Skeletal muscle tissue (tissue), 4 donors: Measurements from ENCODE around the gene FKBP8. TPM values are rescaled to one million over a fixed set of nuclear protein-coding genes. Genes with fewer than 3 reads are reported as not detected.
"Not testable (repeated sequence)": the region's sequence is repeated elsewhere in the genome, so short reads cannot be mapped to it uniquely, and the experiment has no call there.

Experiments
- H3K27ac ChIP-seq: one replicate; pipeline ENCODE4 v1.7.0; 2013; ENCODE audit warnings: mild to moderate bottlenecking, low read depth, low read length, inconsistent platforms
- H3K27me3 ChIP-seq, 3 donors: one replicate each; pipeline ENCODE4 v1.7.0; 2013; ENCODE audit warnings: low read length in 3 of 3; ENCODE audit not compliant: control insufficient read depth in 3 of 3, insufficient read depth in 3 of 3
- H3K36me3 ChIP-seq, 3 donors: one replicate each; pipeline ENCODE4 v1.7.0; 2013; ENCODE audit warnings: low read length in 3 of 3; ENCODE audit not compliant: control insufficient read depth in 3 of 3, insufficient read depth in 3 of 3
- H3K4me1 ChIP-seq, 3 donors: one replicate each; pipeline ENCODE4 v1.7.0; 2013; ENCODE audit warnings: low read length in 3 of 3, mild to moderate bottlenecking in 3 of 3; ENCODE audit not compliant: control insufficient read depth in 3 of 3, insufficient read depth in 3 of 3
- H3K4me3 ChIP-seq, 3 donors: one replicate each; pipeline ENCODE4 v1.7.0; 2013; ENCODE audit warnings: low read length in 3 of 3
- H3K9ac ChIP-seq, 3 donors: one replicate each; pipeline ENCODE4 v1.7.0; 2013; ENCODE audit warnings: low read length in 3 of 3, mild to moderate bottlenecking in 3 of 3, moderate library complexity in 2 of 3, low read depth in 1 of 3
- H3K9me3 ChIP-seq, 3 donors: one replicate each; pipeline ENCODE4 v1.7.0; 2013; ENCODE audit warnings: low read length in 3 of 3; ENCODE audit not compliant: control insufficient read depth in 3 of 3
- total RNA-seq: library from RNA; depleted of rRNA; stranded (reverse); fragments of >200 nt; gene quantifications from one replicate; pipeline ENCODE4 v1.2.3, GENCODE V29; 2014
- donor health status: Osteomylitis.

Gene FKBP8
- total RNA-seq, 1 donor from 2014 or later = 116 TPM

DNA sequence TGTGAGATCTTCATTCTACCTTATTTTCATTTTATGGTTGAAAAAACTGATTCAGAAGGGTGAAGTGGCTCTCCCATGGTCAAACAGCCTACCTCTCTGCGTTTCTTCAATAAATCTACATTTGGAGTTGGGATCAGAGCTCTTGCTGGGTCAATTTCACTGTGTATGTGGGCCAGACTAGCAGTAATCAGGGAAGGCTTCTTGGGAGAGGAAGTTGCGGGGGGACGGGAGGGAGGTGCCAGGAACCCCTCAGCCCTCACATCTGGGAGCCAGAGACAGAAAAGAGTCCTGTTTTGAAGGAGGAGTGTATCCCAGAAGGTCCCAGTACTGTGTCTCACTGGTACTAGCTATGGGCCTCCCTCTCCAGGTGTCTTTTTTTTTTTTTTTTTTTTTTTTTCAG, 15.2 kb upstream of the FKBP8 start:
- Histone ChIP-seq H3K4me3 (peak overlapping the region; percentile 89 to 96 (median 94)), H3K9me3 (no peaks in the 10 kb centered on the region), H3K27ac (peak overlapping the region; percentile 91), H3K27me3 (no peaks in the 10 kb centered on the region), H3K4me1 (peaks cover 16 to 20% (median 19%) of the 10 kb centered on the region in 3 donors), H3K9ac (peak overlapping the region; percentile 91 to 94 (median 93)), H3K36me3 (peaks cover 4 to 7% (median 6%) of the 10 kb centered on the region in 3 donors)

DNA sequence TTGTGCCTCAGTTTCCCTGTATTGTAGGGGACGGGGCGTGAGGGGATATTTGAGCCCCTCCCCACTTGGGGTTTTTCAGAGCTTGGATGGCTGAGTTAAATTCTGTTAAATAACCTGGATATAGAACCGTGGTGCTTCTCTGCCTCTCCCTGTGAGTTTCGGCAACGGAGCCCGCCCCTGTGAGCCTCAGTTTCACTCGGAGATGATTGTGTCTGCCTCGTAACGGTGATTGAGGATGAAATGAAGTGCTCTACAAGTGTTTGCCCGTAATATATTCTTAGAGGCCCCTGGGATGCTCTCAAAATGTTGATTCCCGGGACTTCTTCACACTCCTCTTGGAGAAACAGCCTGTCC, 14.8 kb upstream of the FKBP8 start:
- Histone ChIP-seq H3K36me3 (peaks cover 2 to 4% (median 3%) of the 10 kb centered on the region in 3 donors), H3K4me1 (peaks cover 16 to 20% (median 19%) of the 10 kb centered on the region in 3 donors), H3K27me3 (no peaks in the 10 kb centered on the region), H3K9ac (peak overlapping the region; percentile 91 to 94 (median 93)), H3K9me3 (no peaks in the 10 kb centered on the region), H3K4me3 (peak overlapping the region; percentile 89 to 96 (median 94)), H3K27ac (peak overlapping the region; percentile 91)

DNA sequence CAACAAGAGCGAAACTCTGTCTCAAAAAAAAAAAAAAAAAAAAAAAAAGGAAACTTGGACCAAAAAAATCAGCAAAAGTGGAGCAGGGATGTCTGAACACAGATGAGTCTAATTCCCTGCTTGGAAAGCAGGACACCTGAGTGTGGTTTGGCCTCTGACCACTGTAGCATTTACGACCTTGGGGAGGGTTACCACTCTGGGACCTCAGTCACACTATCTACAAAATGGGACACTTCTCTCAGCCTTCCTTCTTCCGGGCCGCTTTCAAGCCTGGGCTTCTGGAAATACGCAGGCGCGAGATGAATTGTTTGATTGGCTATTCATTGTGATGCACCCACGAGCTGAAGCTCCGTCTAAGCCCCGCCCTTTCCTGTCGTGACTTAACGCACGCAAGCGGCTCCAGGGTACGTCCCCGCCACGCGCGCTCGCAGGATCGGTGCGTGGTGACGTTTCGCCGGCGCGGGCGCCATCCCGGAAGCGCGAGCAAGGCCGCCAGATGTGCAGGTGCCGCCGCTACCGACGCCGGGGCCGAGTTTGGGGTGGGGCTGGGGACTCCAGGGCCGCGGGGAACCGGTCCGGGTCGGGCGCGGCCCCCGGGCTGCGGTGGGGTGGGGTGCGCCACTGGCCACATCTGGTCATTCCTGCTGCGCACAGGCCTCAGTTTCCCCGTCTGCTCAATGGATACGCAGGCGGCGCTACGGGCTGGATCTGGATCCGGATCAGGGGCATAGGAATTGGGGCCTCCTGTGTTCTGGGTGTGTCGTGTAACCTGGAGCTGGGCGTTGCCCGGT, 14.2 kb upstream of the FKBP8 start, which contains the start of gene KXD1:
Gene KXD1 (plus strand): TSS at position 460 of the 791 bp plus-strand sequence. CDS start 4,187 bp downstream, outside the sequence.
- H3K9me3 ChIP-seq = no peaks in the 10 kb centered on the region
- H3K9ac ChIP-seq = peak within 1 kb of the TSS; percentile 91 to 94 (median 93)
- H3K27ac ChIP-seq = peak within 1 kb of the TSS; percentile 91
- peaks cover 16 to 20% (median 19%) of the 10 kb centered on the region in 3 donors for H3K4me1 ChIP-seq
- no peaks in the 10 kb centered on the region for H3K27me3 ChIP-seq
- peaks cover 0 to 1% (median 0%) of the 10 kb centered on the region in 3 donors for H3K36me3 ChIP-seq
- peak within 1 kb of the TSS; percentile 89 to 96 (median 94) for H3K4me3 ChIP-seq

DNA sequence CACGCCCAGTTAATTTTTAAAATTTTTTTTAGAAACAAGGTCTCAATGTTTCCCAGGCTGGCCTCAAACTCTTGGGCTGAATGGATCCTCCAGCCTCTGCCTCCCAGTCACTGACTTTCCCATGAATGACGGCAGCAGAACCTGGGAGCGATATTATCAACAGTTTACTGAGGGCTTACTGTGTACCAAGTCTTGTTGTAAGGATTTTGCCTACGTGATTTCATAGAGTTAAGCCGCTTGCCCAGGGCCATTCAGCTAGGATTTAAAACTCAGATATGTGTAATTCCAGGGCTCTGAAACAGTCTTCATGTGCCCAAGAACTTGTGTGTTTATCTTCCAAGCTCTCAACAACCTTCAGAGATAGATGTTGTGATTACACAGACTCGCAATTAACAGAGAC, 8.3 kb upstream of the FKBP8 start:
- no peaks in the 10 kb centered on the region for H3K27me3 ChIP-seq
- no peak overlapping the region for H3K9ac ChIP-seq

DNA sequence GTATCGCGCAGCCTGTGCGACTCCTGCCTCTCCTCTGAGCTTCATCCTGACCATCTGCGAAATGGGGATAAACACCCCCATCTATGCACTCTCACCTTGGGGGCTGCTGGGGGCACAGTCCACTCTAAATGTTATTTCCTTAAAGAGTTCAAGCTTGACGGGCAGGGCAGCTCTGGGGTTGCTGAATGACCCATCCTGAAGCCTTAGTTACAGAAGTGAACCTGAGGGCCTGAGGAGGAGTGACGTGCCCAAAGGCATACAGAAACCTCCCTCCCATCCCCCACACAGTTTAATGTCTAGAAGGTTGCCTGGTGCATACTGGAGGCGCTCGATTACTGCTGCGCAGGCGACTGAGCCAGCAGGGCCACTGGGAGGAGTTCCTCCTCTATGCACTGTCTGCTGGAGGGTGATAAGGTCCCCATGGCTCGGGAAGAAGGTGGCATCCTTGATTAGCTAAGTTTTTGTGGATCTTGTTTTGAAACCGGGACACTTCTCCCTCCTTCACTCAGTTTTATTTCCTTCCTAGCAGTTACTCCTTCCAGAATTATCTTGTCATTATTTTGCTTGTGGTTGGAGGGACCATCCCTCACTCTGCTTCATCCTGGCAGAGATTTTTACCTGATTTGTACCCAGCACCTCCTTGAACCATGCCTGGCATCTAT, 572 bp upstream of the FKBP8 start:
- no peaks in the 10 kb centered on the region for H3K27me3 ChIP-seq
- peaks cover 18 to 24% (median 21%) of the 10 kb centered on the region in 3 donors for H3K36me3 ChIP-seq
- H3K9me3 ChIP-seq = no peaks in the 10 kb centered on the region
- peaks cover 12 to 18% (median 14%) of the 10 kb centered on the region in 3 donors for H3K4me1 ChIP-seq
- peak overlapping the region; percentile 63 to 70 (median 66) for H3K4me3 ChIP-seq
- H3K9ac ChIP-seq = peak overlapping the region; percentile 45 to 68 (median 65)
- H3K27ac ChIP-seq = no peak overlapping the region

More for the DNA sequence above, 8.3 kb upstream of the FKBP8 start:
- H3K36me3 ChIP-seq = no peaks in the 10 kb centered on the region
- H3K4me1 ChIP-seq = no peaks in the 10 kb centered on the region
- H3K27ac ChIP-seq = no peak overlapping the region
- no peak overlapping the region for H3K4me3 ChIP-seq
- H3K9me3 ChIP-seq = no peaks in the 10 kb centered on the region

DNA sequence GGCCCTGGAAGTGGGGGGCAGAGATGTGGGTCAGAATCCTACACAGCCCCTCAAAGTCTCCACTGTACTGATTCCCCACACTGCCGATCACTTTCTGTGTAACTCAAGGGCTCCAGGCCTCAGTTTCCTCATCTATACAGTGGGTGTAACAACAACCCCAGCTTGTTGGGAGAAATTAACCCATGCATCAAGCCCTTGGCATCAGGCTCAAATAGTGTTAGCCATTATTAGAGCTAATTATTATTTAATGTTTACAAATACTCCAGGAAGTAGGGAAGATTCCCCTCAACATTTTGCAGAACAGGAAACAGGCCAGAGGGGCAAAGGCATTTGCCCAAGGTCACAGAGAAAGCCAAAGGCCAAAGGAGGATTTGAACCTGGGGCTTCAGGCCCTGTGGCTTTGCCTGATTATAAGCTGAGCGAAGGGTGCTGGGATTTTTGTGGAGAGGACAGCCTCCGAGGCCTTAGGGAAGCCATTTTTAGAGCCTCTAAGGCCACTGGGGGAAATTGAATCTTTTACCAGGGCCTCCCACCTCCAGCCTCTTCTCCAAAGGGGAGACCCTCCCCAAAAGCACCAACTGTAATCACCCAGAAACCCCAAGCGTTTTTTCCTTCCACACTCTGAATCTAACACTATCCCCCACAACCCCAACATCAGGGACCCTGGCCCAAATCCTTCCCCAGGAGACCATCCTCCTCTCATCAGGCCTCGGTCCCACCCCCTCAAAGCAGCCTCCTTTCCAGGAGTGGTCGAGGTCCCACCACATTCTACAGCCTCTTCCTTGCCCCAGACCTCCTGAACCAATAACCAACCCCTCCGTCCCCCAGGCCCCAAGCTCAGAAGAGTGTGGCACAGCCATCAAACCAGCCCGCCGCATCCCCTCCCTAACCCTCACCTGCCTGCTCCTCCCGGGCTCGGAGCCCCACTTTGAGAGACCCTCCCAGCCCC, 1.1 kb downstream of the FKBP8 start:
- H3K36me3 ChIP-seq = peaks cover 27 to 36% (median 30%) of the 10 kb centered on the region in 3 donors
- no peaks in the 10 kb centered on the region for H3K9me3 ChIP-seq
- no peaks in the 10 kb centered on the region for H3K27me3 ChIP-seq
- peak overlapping the region; percentile 72 to 80 (median 73) for H3K9ac ChIP-seq
- H3K4me1 ChIP-seq = peaks cover 12 to 18% (median 14%) of the 10 kb centered on the region in 3 donors
- H3K4me3 ChIP-seq = peak overlapping the region; percentile 65 to 72 (median 71)
- peak overlapping the region; percentile 80 for H3K27ac ChIP-seq

DNA sequence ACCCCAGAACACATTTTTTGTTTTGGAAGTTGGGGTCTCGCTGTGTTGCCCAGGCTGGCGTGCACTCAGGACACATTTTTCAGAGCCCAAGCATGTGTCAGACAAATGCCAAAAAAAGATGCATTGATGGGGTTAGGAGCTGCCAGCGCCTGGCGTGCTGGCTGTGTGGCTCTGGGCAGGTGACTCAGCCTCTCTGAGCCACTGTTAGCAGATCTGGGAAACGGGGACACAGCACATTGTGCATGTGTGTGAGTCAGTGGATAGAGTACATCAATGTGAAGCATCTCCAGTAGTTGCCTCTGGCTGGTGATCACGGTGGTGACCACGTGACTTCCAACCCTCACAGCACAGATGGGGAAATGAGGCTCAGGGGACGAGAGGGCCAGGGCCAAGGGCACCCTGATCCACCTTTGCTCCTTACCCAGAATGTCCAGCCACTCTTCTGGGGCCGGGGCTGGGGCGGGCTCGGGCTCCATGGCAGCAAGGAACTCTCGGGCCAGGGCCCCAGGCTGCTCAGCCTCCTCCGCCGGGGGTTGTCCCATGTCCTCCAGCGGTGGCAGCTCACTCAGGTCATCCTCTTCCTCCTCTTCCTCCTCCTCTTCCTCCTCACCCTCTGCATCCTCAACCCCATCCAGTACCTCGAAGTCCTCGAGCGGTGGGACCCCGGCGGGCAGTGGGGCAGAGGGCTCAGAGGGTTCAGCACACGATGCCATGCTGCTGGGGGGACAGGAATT, 1.9 kb downstream of the FKBP8 start:
- Histone ChIP-seq H3K4me3 (no peak overlapping the region), H3K27me3 (no peaks in the 10 kb centered on the region), H3K27ac (peak overlapping the region; percentile 80), H3K36me3 (peaks cover 34 to 44% (median 36%) of the 10 kb centered on the region in 3 donors), H3K9ac (no peak overlapping the region), H3K4me1 (peaks cover 12 to 18% (median 14%) of the 10 kb centered on the region in 3 donors), H3K9me3 (no peaks in the 10 kb centered on the region)

DNA sequence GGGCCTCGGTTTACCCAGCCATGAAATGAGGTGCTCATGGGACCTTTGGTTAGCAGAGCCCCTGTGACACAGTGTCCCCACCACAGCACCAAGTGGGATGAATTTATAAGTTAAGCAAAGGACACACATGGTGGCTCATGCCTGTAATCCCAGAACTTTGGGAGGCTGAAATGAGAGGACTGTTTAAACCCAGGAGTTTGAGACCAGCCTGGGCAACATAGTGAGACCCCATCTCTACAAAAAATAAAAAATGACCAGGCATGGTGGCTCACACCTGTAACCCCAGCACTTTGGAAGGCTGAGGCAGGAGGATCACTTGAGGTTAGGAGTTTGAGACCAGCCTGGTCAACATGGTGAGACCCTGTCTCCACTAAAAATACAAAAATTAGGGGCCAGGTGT, 3.2 kb downstream of the FKBP8 start:
- not testable (repeated sequence) for H3K27ac ChIP-seq, H3K9me3 ChIP-seq, H3K9ac ChIP-seq, H3K4me3 ChIP-seq, H3K27me3 ChIP-seq
- H3K36me3 ChIP-seq = peaks cover 41 to 53% (median 42%) of the 10 kb centered on the region in 3 donors
- H3K4me1 ChIP-seq = peaks cover 12 to 18% (median 14%) of the 10 kb centered on the region in 3 donors

DNA sequence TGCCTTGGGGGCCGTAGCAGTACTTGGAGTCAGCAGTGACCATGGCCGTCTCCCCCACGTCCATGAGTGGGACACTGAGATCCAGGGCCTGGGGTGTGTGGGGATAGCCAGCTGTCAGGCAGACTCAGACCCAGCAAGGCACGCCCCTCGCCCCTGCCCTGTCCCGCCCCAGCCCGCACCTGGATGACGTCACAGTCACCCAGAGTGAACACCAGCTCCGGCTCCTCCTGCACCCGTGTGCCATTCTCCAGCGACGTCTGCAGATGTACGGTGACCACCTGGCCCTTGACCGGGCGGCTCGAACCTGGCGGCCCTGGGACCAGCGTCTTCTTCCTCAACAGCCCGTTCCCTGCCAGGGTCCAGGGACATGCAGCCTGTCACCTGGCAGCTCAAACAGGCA, 4.0 kb downstream of the FKBP8 start:
- Histone ChIP-seq H3K9ac (no peak overlapping the region), H3K27ac (no peak overlapping the region), H3K4me3 (no peak overlapping the region), H3K27me3 (no peaks in the 10 kb centered on the region), H3K9me3 (no peaks in the 10 kb centered on the region), H3K4me1 (peaks cover 12 to 18% (median 14%) of the 10 kb centered on the region in 3 donors), H3K36me3 (peaks cover 41 to 53% (median 43%) of the 10 kb centered on the region in 3 donors)
